HepG2 (cell line): ENCODE measurements around the gene ROM1.

Experiments used
- AHDC1 ChIP-seq: sonication (generic); formaldehyde crosslinking; IDR thresholded peaks from 2 replicates; pipeline ENCODE4 v1.5.1; 2020; ENCODE audit warnings: mild to moderate bottlenecking, missing genetic modification reagents, borderline replicate concordance
- ATF6 ChIP-seq: sonication (generic); formaldehyde crosslinking; conservative IDR thresholded peaks from 2 replicates; pipeline ENCODE4 v1.4.0; 2020; ENCODE audit warnings: missing genetic modification reagents
- CTCF ChIP-seq: sonication (generic); formaldehyde crosslinking; IDR thresholded peaks from 2 replicates; pipeline ENCODE4 v1.5.0; 2020; ENCODE audit warnings: mild to moderate bottlenecking, missing genetic modification reagents, moderate library complexity
- KDM5A ChIP-seq: fragments of 200-600 bp; sonication (generic); IDR thresholded peaks from 2 replicates; pipeline ENCODE4 v1.7.0; 2018; ENCODE audit warnings: antibody characterized with exemption, mild to moderate bottlenecking, low read length, borderline replicate concordance
- PHF20 ChIP-seq: sonication (generic); formaldehyde crosslinking; IDR thresholded peaks from 2 replicates; pipeline ENCODE4 v1.5.0; 2020; ENCODE audit warnings: mild to moderate bottlenecking, missing genetic modification reagents
- POLR2A ChIP-seq, 2 experiments: IDR thresholded peaks; 2 replicates each; pipeline ENCODE4 v1.6.1; 2011; ENCODE audit warnings: low read depth in 2 of 2, low read length in 2 of 2, mild to moderate bottlenecking in 1 of 2, moderate library complexity in 1 of 2; ENCODE audit not compliant: insufficient read depth in 1 of 2
- SMARCC2 ChIP-seq: fragments of 450-650 bp; IDR thresholded peaks from 2 replicates; pipeline ENCODE4 v1.6.1; 2017; ENCODE audit warnings: antibody characterized with exemption, mild to moderate bottlenecking
- SP1 ChIP-seq, 2 experiments: fragments of 450-650 bp in 1 of 2; sonication (generic) in 1 of 2; formaldehyde crosslinking in 1 of 2; IDR thresholded peaks; 2 replicates each; pipeline versions ENCODE4 v1.4.0 to v1.6.1; 2016 to 2020; ENCODE audit warnings: missing genetic modification reagents in 1 of 2
- SUZ12 ChIP-seq: fragments of 150-350 bp; IDR thresholded peaks from 2 replicates; pipeline ENCODE4 v1.6.1; 2014; ENCODE audit warnings: low read depth, low read length
- ZNF747 ChIP-seq: sonication (generic); formaldehyde crosslinking; IDR thresholded peaks from 2 replicates; pipeline ENCODE4 v1.8.1; 2023; ENCODE audit warnings: missing genetic modification reagents, mild to moderate bottlenecking, borderline replicate concordance

- TF ChIP-seq CTCF (CRISPR knock-in tag): no peak
- no peak for TF ChIP-seq SUZ12
- no peak for TF ChIP-seq KDM5A
- TF ChIP-seq AHDC1 (CRISPR knock-in tag): no peak
- no peak for TF ChIP-seq ZNF747 (CRISPR knock-in tag)
- no peak for TF ChIP-seq SMARCC2
- TF ChIP-seq ATF6 (CRISPR knock-in tag): no peak
- no peak for TF ChIP-seq SP1 (IDR thresholded peaks at IDR 0.05)
- no peak for TF ChIP-seq SP1 (CRISPR knock-in tag; IDR thresholded peaks at IDR 0.05)
- no peak for TF ChIP-seq PHF20 (CRISPR knock-in tag)
- TF ChIP-seq POLR2A (IDR thresholded peaks at IDR 0.05; ENCODE audit: insufficient read depth in 1 of 2, low read depth in 2 of 2, low read length in 2 of 2): no peak
These were observed 20.1 kb upstream of the ROM1 start for GRCh38 chr11:62592989-62593421.
